HEK293 (cell line): ENCODE results near the gene ABLIM2.

ENCODE experiments used
- BCL11A ChIP-seq: fragments of 450-650 bp; formaldehyde crosslinking; IDR thresholded peaks from 2 replicates; pipeline ENCODE4 v1.5.1; 2016; ENCODE audit warnings: low read depth, missing biosample characterization, missing genetic modification characterization
- FEZF1 ChIP-seq: fragments of 450-650 bp; formaldehyde crosslinking; IDR thresholded peaks from 2 replicates; pipeline ENCODE4 v1.5.1; 2016; ENCODE audit warnings: missing biosample characterization, missing genetic modification characterization
- HOXD13 ChIP-seq: sonication (generic); formaldehyde crosslinking; IDR thresholded peaks from 2 replicates; pipeline ENCODE4 v1.8.0; 2022; ENCODE audit warnings: missing genetic modification reagents, borderline replicate concordance
- IKZF3 ChIP-seq: fragments of 450-650 bp; IDR thresholded peaks from 2 replicates; pipeline ENCODE4 v1.5.0; 2018; ENCODE audit warnings: missing biosample characterization, mild to moderate bottlenecking, missing genetic modification characterization, moderate library complexity
- KLF1 ChIP-seq: fragments of 450-650 bp; formaldehyde crosslinking; IDR thresholded peaks from 2 replicates; pipeline ENCODE4 v1.5.1; 2016; ENCODE audit warnings: missing biosample characterization, missing genetic modification characterization
- OSR2 ChIP-seq: fragments of 450-650 bp; formaldehyde crosslinking; IDR thresholded peaks from 2 replicates; pipeline ENCODE4 v1.5.1; 2016; ENCODE audit warnings: missing biosample characterization, missing genetic modification characterization
- ZNF23 ChIP-seq: fragments of 450-650 bp; formaldehyde crosslinking; IDR thresholded peaks from 2 replicates; pipeline ENCODE4 v1.5.1; 2016; ENCODE audit warnings: missing biosample characterization, missing genetic modification characterization, borderline replicate concordance
- ZNF324 ChIP-seq: fragments of 450-650 bp; formaldehyde crosslinking; IDR thresholded peaks from 2 replicates; pipeline ENCODE4 v1.5.1; 2016; ENCODE audit warnings: missing biosample characterization, missing genetic modification characterization
- ZNF423 ChIP-seq: fragments of 450-650 bp; formaldehyde crosslinking; IDR thresholded peaks from 2 replicates; pipeline ENCODE4 v1.5.1; 2016; ENCODE audit warnings: missing biosample characterization, missing genetic modification characterization
- ZNF596 ChIP-seq: fragments of 450-650 bp; IDR thresholded peaks from 2 replicates; pipeline ENCODE4 v1.5.0; 2018; ENCODE audit warnings: missing biosample characterization, mild to moderate bottlenecking, missing genetic modification characterization, moderate library complexity
- TF ChIP-seq, protein P1 (sequence below): fragments of 450-650 bp; formaldehyde crosslinking; IDR thresholded peaks from 2 replicates; pipeline ENCODE4 v1.5.1; 2016; ENCODE audit warnings: missing biosample characterization, missing genetic modification characterization
- TF ChIP-seq, protein P2 (sequence below): fragments of 450-650 bp; formaldehyde crosslinking; IDR thresholded peaks from 2 replicates; pipeline ENCODE4 v1.5.1; 2016; ENCODE audit warnings: missing biosample characterization, missing genetic modification characterization

DNA sequence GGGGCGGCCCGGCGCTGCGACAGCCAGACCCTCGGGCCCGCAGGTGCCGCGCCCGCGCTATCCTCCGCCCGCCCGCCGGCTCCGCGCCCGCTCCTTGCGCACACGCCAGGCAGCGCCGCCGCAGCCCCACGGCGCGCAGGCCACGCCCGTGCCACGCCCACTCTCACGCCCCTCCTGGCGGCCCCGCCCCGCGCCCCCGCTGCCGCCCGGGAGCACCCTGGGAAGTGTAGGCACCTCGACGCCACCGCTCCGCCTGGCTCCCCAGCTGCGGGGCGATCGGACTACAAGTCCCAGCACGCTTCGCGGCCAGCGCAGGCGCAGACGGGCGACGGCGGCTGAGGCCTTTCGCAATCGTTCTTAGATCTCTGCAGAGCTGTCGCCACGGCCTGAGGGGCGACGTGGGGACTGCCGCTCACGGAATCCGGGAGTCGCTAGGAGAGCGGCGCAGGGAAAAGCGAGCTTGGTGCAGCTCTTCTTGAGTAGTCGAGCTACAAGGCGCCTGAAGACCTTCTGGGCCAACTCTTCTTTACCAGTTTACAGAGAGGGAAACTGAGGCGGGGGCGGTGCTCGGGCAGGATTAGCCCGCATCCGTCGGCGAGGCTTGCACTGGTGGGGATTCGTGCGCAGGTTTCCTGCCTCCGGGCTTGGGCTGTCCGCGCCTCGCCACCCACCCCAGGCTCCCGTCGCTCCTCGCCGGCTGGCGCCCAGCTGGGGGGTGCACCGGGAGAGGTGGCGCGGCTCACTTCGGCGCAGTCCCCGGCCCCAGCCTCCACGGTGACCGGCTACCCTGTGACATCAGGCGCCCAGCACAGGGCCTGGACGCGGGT lies at the start of gene ABLIM2:
- TF ChIP-seq ZNF596 (tag by site-specific recombination) (no peak), OSR2 (no peak), BCL11A (tag by site-specific recombination) (no peak), FEZF1 (no peak), IKZF3 (no peak), HOXD13 (CRISPR knock-in tag) (no peak), ZNF423 (tag by site-specific recombination) (no peak), ZNF23 (no peak), ZNF324 (no peak), KLF1 (tag by site-specific recombination) (peak; percentile 83)
- TF ChIP-seq, protein P1, sequence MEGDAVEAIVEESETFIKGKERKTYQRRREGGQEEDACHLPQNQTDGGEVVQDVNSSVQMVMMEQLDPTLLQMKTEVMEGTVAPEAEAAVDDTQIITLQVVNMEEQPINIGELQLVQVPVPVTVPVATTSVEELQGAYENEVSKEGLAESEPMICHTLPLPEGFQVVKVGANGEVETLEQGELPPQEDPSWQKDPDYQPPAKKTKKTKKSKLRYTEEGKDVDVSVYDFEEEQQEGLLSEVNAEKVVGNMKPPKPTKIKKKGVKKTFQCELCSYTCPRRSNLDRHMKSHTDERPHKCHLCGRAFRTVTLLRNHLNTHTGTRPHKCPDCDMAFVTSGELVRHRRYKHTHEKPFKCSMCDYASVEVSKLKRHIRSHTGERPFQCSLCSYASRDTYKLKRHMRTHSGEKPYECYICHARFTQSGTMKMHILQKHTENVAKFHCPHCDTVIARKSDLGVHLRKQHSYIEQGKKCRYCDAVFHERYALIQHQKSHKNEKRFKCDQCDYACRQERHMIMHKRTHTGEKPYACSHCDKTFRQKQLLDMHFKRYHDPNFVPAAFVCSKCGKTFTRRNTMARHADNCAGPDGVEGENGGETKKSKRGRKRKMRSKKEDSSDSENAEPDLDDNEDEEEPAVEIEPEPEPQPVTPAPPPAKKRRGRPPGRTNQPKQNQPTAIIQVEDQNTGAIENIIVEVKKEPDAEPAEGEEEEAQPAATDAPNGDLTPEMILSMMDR (tag by site-specific recombination): no peak
- TF ChIP-seq, protein P2, sequence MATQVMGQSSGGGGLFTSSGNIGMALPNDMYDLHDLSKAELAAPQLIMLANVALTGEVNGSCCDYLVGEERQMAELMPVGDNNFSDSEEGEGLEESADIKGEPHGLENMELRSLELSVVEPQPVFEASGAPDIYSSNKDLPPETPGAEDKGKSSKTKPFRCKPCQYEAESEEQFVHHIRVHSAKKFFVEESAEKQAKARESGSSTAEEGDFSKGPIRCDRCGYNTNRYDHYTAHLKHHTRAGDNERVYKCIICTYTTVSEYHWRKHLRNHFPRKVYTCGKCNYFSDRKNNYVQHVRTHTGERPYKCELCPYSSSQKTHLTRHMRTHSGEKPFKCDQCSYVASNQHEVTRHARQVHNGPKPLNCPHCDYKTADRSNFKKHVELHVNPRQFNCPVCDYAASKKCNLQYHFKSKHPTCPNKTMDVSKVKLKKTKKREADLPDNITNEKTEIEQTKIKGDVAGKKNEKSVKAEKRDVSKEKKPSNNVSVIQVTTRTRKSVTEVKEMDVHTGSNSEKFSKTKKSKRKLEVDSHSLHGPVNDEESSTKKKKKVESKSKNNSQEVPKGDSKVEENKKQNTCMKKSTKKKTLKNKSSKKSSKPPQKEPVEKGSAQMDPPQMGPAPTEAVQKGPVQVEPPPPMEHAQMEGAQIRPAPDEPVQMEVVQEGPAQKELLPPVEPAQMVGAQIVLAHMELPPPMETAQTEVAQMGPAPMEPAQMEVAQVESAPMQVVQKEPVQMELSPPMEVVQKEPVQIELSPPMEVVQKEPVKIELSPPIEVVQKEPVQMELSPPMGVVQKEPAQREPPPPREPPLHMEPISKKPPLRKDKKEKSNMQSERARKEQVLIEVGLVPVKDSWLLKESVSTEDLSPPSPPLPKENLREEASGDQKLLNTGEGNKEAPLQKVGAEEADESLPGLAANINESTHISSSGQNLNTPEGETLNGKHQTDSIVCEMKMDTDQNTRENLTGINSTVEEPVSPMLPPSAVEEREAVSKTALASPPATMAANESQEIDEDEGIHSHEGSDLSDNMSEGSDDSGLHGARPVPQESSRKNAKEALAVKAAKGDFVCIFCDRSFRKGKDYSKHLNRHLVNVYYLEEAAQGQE (tag by site-specific recombination): no peak
